HepG2 (cell line): ENCODE data around the gene PLA2G2A. TPM values are rescaled to one million over a fixed set of nuclear protein-coding genes. Genes with fewer than 3 reads are reported as not detected.

Source experiments
- ASH2L ChIP-seq: fragments of 300-600, 200-600 bp; sonication (generic); IDR thresholded peaks from 2 replicates; pipeline ENCODE4 v1.7.0; 2017; ENCODE audit warnings: low read depth, mild to moderate bottlenecking, moderate library complexity, mixed read lengths, low read length; ENCODE audit not compliant: insufficient read length
- BRCA1 ChIP-seq: sonication (generic); formaldehyde crosslinking; IDR thresholded peaks from 2 replicates; pipeline ENCODE4 v1.4.0; 2020; ENCODE audit warnings: missing genetic modification reagents
- CCDC6 ChIP-seq: sonication (generic); formaldehyde crosslinking; IDR thresholded peaks from 2 replicates; pipeline ENCODE4 v1.8.1; 2022; ENCODE audit warnings: mild to moderate bottlenecking, missing genetic modification reagents, moderate library complexity
- CREB1 ChIP-seq, 2 experiments: fragments of 450-650 bp in 1 of 2; IDR thresholded peaks; 2 replicates each; pipeline ENCODE4 v1.6.1; 2016 to 2017; ENCODE audit warnings: control low read depth in 1 of 2, mild to moderate bottlenecking in 1 of 2, missing compliant biosample characterization in 1 of 2, missing genetic modification characterization in 1 of 2
- GZF1 ChIP-seq: sonication (generic); formaldehyde crosslinking; IDR thresholded peaks from 2 replicates; pipeline ENCODE4 v1.5.1; 2020; ENCODE audit warnings: mild to moderate bottlenecking, missing genetic modification reagents
- MBD4 ChIP-seq: IDR thresholded peaks from 2 replicates; pipeline ENCODE4 v1.6.1; 2012; ENCODE audit warnings: low read length, inconsistent platforms, borderline replicate concordance
- MED8 ChIP-seq: sonication (generic); formaldehyde crosslinking; IDR thresholded peaks from 2 replicates; pipeline ENCODE4 v1.8.1; 2023; ENCODE audit warnings: mild to moderate bottlenecking, missing genetic modification reagents; ENCODE audit not compliant: insufficient replicate concordance
- NAIF1 ChIP-seq: sonication (generic); formaldehyde crosslinking; IDR thresholded peaks from 2 replicates; pipeline ENCODE4 v1.5.0; 2020; ENCODE audit warnings: mild to moderate bottlenecking, missing genetic modification reagents, borderline replicate concordance
- PLRG1 ChIP-seq: fragments of 450-650 bp; conservative IDR thresholded peaks from 2 replicates; pipeline ENCODE4 v1.6.1; 2016
- SAFB2 ChIP-seq: sonication (generic); formaldehyde crosslinking; IDR thresholded peaks from 2 replicates; pipeline ENCODE4 v1.5.1; 2020; ENCODE audit warnings: missing genetic modification reagents, low read depth, mild to moderate bottlenecking, borderline replicate concordance
- SALL2 ChIP-seq: sonication (generic); formaldehyde crosslinking; IDR thresholded peaks from 2 replicates; pipeline ENCODE4 v1.8.1; 2023; ENCODE audit warnings: mild to moderate bottlenecking, missing genetic modification reagents, inconsistent platforms
- SRSF1 ChIP-seq: fragments of 200-400 bp; formaldehyde crosslinking; optimal IDR thresholded peaks from 2 replicates; pipeline ENCODE3; 2017; ENCODE audit warnings: mild to moderate bottlenecking, low read depth, low read length, moderate library complexity
- ZFP82 ChIP-seq: sonication (generic); formaldehyde crosslinking; IDR thresholded peaks from 2 replicates; pipeline ENCODE4 v1.5.1; 2020; ENCODE audit warnings: mild to moderate bottlenecking, missing genetic modification reagents, borderline replicate concordance
- ZNF160 ChIP-seq: sonication (generic); formaldehyde crosslinking; IDR thresholded peaks from 2 replicates; pipeline ENCODE4 v1.8.0; 2022; ENCODE audit warnings: mild to moderate bottlenecking, inconsistent platforms, missing genetic modification reagents
- ZNF776 ChIP-seq: sonication (generic); formaldehyde crosslinking; IDR thresholded peaks from 2 replicates; pipeline ENCODE4 v1.4.0; 2020; ENCODE audit warnings: mild to moderate bottlenecking, missing genetic modification reagents
- polyA plus RNA-seq, 8 experiments: library from polyadenylated mRNA; depleted of rRNA in 3 of 8; stranded (reverse) in 7 of 8; unstranded in 1 of 8; fragments of >200 nt; fragmentation: Illumina TruSeq in 4 of 8; extraction: Trizol in 4 of 8; gene quantifications; 2 replicates each; pipeline versions ENCODE4 v1.2.1 to v1.2.3, GENCODE V29; 2011 to 2016; ENCODE audit warnings: low read depth in 4 of 8, missing spikeins in 1 of 8, mixed read lengths in 1 of 8; ENCODE audit not compliant: insufficient read depth in 1 of 8
- total RNA-seq, 5 experiments: library from RNA; depleted of rRNA; stranded (reverse); fragments of >200 nt; fragmentation: Illumina TruSeq; extraction: Trizol; gene quantifications; 2 replicates each; pipeline ENCODE4 v1.2.3, GENCODE V29; 2016; ENCODE audit warnings: low read depth in 1 of 5
- TF ChIP-seq, protein P1 (sequence below): sonication (generic); formaldehyde crosslinking; IDR thresholded peaks from 2 replicates; pipeline ENCODE4 v1.5.0; 2020; ENCODE audit warnings: missing genetic modification reagents, mild to moderate bottlenecking, borderline replicate concordance
- TF ChIP-seq, protein P2 (sequence below): sonication (generic); formaldehyde crosslinking; IDR thresholded peaks from 2 replicates; pipeline ENCODE4 v1.4.0; 2020; ENCODE audit warnings: missing genetic modification reagents, low read depth, mild to moderate bottlenecking, borderline replicate concordance
- TF ChIP-seq, protein P3 (sequence below): sonication (generic); formaldehyde crosslinking; IDR thresholded peaks from 2 replicates; pipeline ENCODE4 v1.5.0; 2020; ENCODE audit warnings: missing genetic modification reagents
- TF ChIP-seq, protein P4 (sequence below): IDR thresholded peaks from 2 replicates; pipeline ENCODE4 v1.6.1; 2016; ENCODE audit warnings: missing compliant biosample characterization, missing genetic modification reagents, borderline replicate concordance
- TF ChIP-seq, protein P5 (sequence below): sonication (generic); formaldehyde crosslinking; IDR thresholded peaks from 2 replicates; pipeline ENCODE4 v1.4.0; 2020; ENCODE audit warnings: missing genetic modification reagents, mild to moderate bottlenecking, borderline replicate concordance
- TF ChIP-seq, protein P6 (sequence below): sonication (generic); formaldehyde crosslinking; IDR thresholded peaks from 2 replicates; pipeline ENCODE4 v1.5.0; 2020; ENCODE audit warnings: mild to moderate bottlenecking, missing genetic modification reagents

The PLA2G2A gene
- total and polyA plus RNA-seq, 2 of the 13 experiments (the other 11 are each of a cell fraction or from before 2014, with no cell fraction given): 0.35 to 30.3 TPM

DNA sequence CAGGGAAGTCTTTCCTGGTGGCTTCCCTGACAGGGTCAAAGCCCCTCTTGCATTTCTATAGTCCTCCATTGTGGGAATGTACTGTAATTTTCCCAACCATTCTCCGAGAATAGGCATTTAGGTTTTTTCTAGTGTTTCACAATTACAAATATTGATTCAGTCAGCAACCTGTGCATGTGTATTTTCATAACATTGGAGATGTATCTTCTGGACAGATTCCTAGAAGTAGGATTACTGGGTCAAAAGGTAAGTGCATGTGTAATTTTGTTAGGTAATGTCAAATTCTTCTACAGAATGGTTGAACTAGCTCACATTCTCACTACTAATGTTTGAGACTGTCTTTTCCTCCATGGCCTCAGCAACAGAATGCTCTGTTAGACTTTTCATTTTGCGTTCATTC is 8.3 kb upstream of the PLA2G2A start (continued):
- TF ChIP-seq SAFB2 (CRISPR knock-in tag) (no peak), MBD4 (no peak), PLRG1 (no peak), ZFP82 (CRISPR knock-in tag) (no peak), MED8 (CRISPR knock-in tag) (no peak), ZNF776 (CRISPR knock-in tag) (no peak), ASH2L (no peak), CCDC6 (CRISPR knock-in tag) (0 out of 2 replicates have a peak, but pooled peaks have one; percentile 34), NAIF1 (CRISPR knock-in tag) (peak; percentile 56; the same call in 1 of the 2 replicates), GZF1 (no peak), CREB1 (IDR thresholded peaks at IDR 0.05) (no peak), CREB1 (CRISPR knock-in tag; IDR thresholded peaks at IDR 0.05) (peak; percentile 81), BRCA1 (CRISPR knock-in tag) (no peak), SALL2 (no peak), ZNF160 (CRISPR knock-in tag) (no peak), SRSF1 (no peak)
- TF ChIP-seq, protein P1, sequence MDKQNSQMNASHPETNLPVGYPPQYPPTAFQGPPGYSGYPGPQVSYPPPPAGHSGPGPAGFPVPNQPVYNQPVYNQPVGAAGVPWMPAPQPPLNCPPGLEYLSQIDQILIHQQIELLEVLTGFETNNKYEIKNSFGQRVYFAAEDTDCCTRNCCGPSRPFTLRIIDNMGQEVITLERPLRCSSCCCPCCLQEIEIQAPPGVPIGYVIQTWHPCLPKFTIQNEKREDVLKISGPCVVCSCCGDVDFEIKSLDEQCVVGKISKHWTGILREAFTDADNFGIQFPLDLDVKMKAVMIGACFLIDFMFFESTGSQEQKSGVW (CRISPR knock-in tag): no peak
- TF ChIP-seq, protein P2, sequence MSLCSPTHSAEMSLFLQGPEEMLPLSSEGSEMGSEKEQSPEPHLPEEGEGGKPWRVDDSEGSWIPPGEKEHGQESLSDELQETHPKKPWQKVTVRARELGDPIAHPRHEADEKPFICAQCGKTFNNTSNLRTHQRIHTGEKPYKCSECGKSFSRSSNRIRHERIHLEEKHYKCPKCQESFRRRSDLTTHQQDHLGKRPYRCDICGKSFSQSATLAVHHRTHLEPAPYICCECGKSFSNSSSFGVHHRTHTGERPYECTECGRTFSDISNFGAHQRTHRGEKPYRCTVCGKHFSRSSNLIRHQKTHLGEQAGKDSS: no peak
- TF ChIP-seq, protein P3, sequence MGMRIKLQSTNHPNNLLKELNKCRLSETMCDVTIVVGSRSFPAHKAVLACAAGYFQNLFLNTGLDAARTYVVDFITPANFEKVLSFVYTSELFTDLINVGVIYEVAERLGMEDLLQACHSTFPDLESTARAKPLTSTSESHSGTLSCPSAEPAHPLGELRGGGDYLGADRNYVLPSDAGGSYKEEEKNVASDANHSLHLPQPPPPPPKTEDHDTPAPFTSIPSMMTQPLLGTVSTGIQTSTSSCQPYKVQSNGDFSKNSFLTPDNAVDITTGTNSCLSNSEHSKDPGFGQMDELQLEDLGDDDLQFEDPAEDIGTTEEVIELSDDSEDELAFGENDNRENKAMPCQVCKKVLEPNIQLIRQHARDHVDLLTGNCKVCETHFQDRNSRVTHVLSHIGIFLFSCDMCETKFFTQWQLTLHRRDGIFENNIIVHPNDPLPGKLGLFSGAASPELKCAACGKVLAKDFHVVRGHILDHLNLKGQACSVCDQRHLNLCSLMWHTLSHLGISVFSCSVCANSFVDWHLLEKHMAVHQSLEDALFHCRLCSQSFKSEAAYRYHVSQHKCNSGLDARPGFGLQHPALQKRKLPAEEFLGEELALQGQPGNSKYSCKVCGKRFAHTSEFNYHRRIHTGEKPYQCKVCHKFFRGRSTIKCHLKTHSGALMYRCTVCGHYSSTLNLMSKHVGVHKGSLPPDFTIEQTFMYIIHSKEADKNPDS (CRISPR knock-in tag): no peak
- TF ChIP-seq, protein P4, sequence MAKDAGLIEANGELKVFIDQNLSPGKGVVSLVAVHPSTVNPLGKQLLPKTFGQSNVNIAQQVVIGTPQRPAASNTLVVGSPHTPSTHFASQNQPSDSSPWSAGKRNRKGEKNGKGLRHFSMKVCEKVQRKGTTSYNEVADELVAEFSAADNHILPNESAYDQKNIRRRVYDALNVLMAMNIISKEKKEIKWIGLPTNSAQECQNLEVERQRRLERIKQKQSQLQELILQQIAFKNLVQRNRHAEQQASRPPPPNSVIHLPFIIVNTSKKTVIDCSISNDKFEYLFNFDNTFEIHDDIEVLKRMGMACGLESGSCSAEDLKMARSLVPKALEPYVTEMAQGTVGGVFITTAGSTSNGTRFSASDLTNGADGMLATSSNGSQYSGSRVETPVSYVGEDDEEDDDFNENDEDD (CRISPR knock-in tag): no peak
- TF ChIP-seq, protein P5, sequence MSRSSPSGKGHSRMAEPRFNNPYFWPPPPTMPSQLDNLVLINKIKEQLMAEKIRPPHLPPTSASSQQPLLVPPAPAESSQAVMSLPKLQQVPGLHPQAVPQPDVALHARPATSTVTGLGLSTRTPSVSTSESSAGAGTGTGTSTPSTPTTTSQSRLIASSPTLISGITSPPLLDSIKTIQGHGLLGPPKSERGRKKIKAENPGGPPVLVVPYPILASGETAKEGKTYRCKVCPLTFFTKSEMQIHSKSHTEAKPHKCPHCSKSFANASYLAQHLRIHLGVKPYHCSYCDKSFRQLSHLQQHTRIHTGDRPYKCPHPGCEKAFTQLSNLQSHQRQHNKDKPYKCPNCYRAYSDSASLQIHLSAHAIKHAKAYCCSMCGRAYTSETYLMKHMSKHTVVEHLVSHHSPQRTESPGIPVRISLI: peak; percentile 95
- TF ChIP-seq, protein P6, sequence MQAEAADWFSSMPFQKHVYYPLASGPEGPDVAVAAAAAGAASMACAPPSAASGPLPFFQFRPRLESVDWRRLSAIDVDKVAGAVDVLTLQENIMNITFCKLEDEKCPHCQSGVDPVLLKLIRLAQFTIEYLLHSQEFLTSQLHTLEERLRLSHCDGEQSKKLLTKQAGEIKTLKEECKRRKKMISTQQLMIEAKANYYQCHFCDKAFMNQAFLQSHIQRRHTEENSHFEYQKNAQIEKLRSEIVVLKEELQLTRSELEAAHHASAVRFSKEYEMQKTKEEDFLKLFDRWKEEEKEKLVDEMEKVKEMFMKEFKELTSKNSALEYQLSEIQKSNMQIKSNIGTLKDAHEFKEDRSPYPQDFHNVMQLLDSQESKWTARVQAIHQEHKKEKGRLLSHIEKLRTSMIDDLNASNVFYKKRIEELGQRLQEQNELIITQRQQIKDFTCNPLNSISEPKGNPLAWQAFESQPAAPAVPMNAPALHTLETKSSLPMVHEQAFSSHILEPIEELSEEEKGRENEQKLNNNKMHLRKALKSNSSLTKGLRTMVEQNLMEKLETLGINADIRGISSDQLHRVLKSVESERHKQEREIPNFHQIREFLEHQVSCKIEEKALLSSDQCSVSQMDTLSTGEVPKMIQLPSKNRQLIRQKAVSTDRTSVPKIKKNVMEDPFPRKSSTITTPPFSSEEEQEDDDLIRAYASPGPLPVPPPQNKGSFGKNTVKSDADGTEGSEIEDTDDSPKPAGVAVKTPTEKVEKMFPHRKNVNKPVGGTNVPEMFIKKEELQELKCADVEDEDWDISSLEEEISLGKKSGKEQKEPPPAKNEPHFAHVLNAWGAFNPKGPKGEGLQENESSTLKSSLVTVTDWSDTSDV (CRISPR knock-in tag): no peak
